K562 (cell line): ENCODE measurements around the gene SPEM3. TPM values are rescaled to one million over a fixed set of nuclear protein-coding genes. Genes with fewer than 3 reads are reported as not detected.

Experiments
- CEBPG ChIP-seq, 3 experiments: fragments of 200-800 bp in 1 of 3; sonication (Bioruptor generic) in 1 of 3; sonication (generic) in 1 of 3; formaldehyde crosslinking in 1 of 3; IDR thresholded peaks in 2 of 3; conservative IDR thresholded peaks in 1 of 3; 2 replicates each; pipeline versions ENCODE4 v1.6.1 to v1.8.0; 2016 to 2022; ENCODE audit warnings: missing compliant biosample characterization in 2 of 3, missing genetic modification characterization in 2 of 3, mild to moderate bottlenecking in 1 of 3, missing genetic modification reagents in 1 of 3
- FOXA3 ChIP-seq, 2 experiments: fragments of 450-650 bp in 1 of 2; sonication (generic) in 1 of 2; formaldehyde crosslinking; IDR thresholded peaks in 1 of 2; conservative IDR thresholded peaks in 1 of 2; 2 replicates each; pipeline versions ENCODE4 v1.4.0 to v1.8.0; 2020 to 2022; ENCODE audit warnings: mild to moderate bottlenecking in 2 of 2, missing genetic modification reagents in 1 of 2
- GTF2B ChIP-seq: IDR thresholded peaks from 2 replicates; pipeline ENCODE4 v1.6.1; 2011; ENCODE audit not compliant: insufficient read length; ENCODE audit errors: extremely low read depth
- HMGN3 ChIP-seq: IDR thresholded peaks from 2 replicates; pipeline ENCODE4 v1.6.1; 2011; ENCODE audit warnings: borderline replicate concordance, low read depth, mild to moderate bottlenecking, mixed read lengths, low read length; ENCODE audit not compliant: insufficient read length; ENCODE audit errors: extremely low read depth
- PPARD ChIP-seq: fragments of 250-450 bp; sonication (Bioruptor Pico); IDR thresholded peaks from 2 replicates; pipeline ENCODE4 v1.8.0; 2022; ENCODE audit warnings: inconsistent platforms, mild to moderate bottlenecking, moderate library complexity
- PRPF4 ChIP-seq: fragments of 200-400 bp; formaldehyde crosslinking; IDR thresholded peaks from one replicate; pipeline ENCODE4 v1.6.1; 2017; ENCODE audit warnings: low read length, low read depth, mild to moderate bottlenecking; ENCODE audit not compliant: insufficient read depth, poor library complexity, severe bottlenecking
- PURB ChIP-seq: sonication (generic); formaldehyde crosslinking; IDR thresholded peaks from 2 replicates; pipeline ENCODE4 v1.9.0; 2021; ENCODE audit warnings: low read depth, mild to moderate bottlenecking, missing genetic modification reagents
- TAF15 ChIP-seq: fragments of 200-400 bp; formaldehyde crosslinking; IDR thresholded peaks from 2 replicates; pipeline ENCODE4 v1.6.1; 2017; ENCODE audit warnings: mild to moderate bottlenecking, low read depth, low read length, moderate library complexity
- ZBTB33 ChIP-seq: sonication (generic); formaldehyde crosslinking; IDR thresholded peaks from 2 replicates; pipeline ENCODE4 v1.8.1; 2023; ENCODE audit warnings: mild to moderate bottlenecking, missing genetic modification reagents
- ZNF12 ChIP-seq: sonication (generic); formaldehyde crosslinking; IDR thresholded peaks from 2 replicates; pipeline ENCODE4 v1.4.0; 2020; ENCODE audit warnings: mild to moderate bottlenecking, missing genetic modification reagents
- polyA plus RNA-seq, 8 experiments: library from polyadenylated mRNA; depleted of rRNA in 4 of 8; stranded (reverse) in 5 of 8; unstranded in 3 of 8; fragments of >200 nt; fragmentation: Nextera tagmentation in 2 of 8; fragmentation: Illumina TruSeq in 1 of 8; extraction: Ambion mirVana in 2 of 8; extraction: Trizol in 1 of 8; gene quantifications; 2 replicates each; pipeline versions ENCODE4 v1.2.1 to v1.2.3, GENCODE V29; 2011 to 2014; ENCODE audit warnings: inconsistent platforms in 1 of 8, missing spikeins in 1 of 8
- total RNA-seq, 7 experiments: library from RNA; depleted of rRNA in 6 of 7; stranded (reverse); fragments of >200 nt in 6 of 7; fragmentation: Illumina TruSeq in 2 of 7; extraction: Trizol in 2 of 7; gene quantifications; 2 replicates each; pipeline versions ENCODE4 v1.2.1 to v1.2.3, GENCODE V29; 2011 to 2021; ENCODE audit warnings: low replicate concordance in 1 of 7
- TF ChIP-seq, protein P1 (sequence below): sonication (generic); formaldehyde crosslinking; IDR thresholded peaks from 2 replicates; pipeline ENCODE4 v1.8.0; 2022; ENCODE audit warnings: mild to moderate bottlenecking, missing genetic modification reagents
- TF ChIP-seq, protein P2 (sequence below), 2 experiments: fragments of 150-350 bp in 1 of 2; IDR thresholded peaks; 2 replicates each; pipeline ENCODE4 v1.6.1; 2012 to 2016; ENCODE audit warnings: low read depth in 2 of 2, low read length in 2 of 2, mild to moderate bottlenecking in 1 of 2, moderate library complexity in 1 of 2

Gene SPEM3
- total and polyA plus RNA-seq, 9 of the 15 experiments (the other 6 are each of a cell fraction or from before 2014, with no cell fraction given) = not detected

DNA sequence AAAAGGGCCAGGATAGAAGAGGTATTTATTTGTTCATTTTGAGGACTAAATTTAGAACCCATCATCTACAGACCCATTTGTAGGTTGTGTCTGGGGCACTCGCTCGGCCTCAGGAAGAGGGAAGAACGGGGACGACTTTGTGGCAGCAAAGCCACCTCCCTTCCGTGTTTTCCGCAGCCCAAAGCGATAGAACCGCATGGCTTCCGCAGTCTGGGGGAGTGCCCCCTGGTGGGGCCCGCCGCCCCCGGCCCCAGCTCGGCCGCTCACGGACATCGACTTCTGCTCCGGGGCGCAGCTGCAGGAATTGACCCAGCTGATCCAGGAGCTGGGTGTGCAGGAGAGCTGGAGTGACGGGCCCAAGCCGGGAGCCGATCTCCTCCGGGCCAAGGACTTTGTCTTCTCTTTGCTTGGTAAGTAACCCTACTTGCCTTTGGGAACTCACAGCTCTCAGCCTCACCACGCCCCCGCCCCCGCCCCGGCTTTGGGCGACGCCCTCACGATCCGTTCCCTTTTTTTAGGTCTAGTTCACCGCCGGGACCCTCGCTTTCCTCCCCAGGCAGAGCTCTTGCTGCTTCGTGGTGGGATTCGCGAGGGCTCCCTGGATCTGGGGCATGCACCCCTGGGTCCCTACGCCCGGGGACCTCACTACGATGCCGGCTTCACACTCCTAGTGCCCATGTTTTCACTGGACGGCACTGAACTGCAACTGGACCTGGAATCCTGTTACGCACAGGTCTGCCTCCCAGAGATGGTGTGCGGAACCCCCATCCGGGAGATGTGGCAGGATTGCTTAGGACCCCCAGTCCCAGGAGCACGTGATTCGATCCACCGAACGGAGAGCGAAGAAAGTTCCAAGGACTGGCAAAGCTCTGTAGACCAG is 7.3 kb downstream of the SPEM3 start (continued):
- TF ChIP-seq, protein P1, sequence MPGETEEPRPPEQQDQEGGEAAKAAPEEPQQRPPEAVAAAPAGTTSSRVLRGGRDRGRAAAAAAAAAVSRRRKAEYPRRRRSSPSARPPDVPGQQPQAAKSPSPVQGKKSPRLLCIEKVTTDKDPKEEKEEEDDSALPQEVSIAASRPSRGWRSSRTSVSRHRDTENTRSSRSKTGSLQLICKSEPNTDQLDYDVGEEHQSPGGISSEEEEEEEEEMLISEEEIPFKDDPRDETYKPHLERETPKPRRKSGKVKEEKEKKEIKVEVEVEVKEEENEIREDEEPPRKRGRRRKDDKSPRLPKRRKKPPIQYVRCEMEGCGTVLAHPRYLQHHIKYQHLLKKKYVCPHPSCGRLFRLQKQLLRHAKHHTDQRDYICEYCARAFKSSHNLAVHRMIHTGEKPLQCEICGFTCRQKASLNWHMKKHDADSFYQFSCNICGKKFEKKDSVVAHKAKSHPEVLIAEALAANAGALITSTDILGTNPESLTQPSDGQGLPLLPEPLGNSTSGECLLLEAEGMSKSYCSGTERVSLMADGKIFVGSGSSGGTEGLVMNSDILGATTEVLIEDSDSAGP = no peak
- TF ChIP-seq PURB (CRISPR knock-in tag) = no peak
- no peak for TF ChIP-seq PRPF4
- no peak for TF ChIP-seq ZBTB33
- TF ChIP-seq FOXA3 (CRISPR knock-in tag; conservative IDR thresholded peaks at IDR 0.05 in 1 of 2, IDR thresholded peaks at IDR 0.05 in 1 of 2) = no peak
- TF ChIP-seq, protein P2, sequence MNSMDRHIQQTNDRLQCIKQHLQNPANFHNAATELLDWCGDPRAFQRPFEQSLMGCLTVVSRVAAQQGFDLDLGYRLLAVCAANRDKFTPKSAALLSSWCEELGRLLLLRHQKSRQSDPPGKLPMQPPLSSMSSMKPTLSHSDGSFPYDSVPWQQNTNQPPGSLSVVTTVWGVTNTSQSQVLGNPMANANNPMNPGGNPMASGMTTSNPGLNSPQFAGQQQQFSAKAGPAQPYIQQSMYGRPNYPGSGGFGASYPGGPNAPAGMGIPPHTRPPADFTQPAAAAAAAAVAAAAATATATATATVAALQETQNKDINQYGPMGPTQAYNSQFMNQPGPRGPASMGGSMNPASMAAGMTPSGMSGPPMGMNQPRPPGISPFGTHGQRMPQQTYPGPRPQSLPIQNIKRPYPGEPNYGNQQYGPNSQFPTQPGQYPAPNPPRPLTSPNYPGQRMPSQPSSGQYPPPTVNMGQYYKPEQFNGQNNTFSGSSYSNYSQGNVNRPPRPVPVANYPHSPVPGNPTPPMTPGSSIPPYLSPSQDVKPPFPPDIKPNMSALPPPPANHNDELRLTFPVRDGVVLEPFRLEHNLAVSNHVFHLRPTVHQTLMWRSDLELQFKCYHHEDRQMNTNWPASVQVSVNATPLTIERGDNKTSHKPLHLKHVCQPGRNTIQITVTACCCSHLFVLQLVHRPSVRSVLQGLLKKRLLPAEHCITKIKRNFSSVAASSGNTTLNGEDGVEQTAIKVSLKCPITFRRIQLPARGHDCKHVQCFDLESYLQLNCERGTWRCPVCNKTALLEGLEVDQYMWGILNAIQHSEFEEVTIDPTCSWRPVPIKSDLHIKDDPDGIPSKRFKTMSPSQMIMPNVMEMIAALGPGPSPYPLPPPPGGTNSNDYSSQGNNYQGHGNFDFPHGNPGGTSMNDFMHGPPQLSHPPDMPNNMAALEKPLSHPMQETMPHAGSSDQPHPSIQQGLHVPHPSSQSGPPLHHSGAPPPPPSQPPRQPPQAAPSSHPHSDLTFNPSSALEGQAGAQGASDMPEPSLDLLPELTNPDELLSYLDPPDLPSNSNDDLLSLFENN (IDR thresholded peaks at IDR 0.05; ENCODE audit: low read depth in 2 of 2, low read length in 2 of 2) = no peak
- TF ChIP-seq GTF2B = no peak
- TF ChIP-seq HMGN3 = no peak
- TF ChIP-seq ZNF12 (CRISPR knock-in tag) = no peak
- TF ChIP-seq TAF15 = no peak
- TF ChIP-seq CEBPG (CRISPR knock-in tag; IDR thresholded peaks at IDR 0.05) = no peak
- TF ChIP-seq CEBPG (tag; conservative IDR thresholded peaks at IDR 0.05 in 1 of 2, IDR thresholded peaks at IDR 0.05 in 1 of 2) = no peak
- TF ChIP-seq PPARD (CRISPR knock-in tag) = no peak
